Activated T-helper 1 cell treated with anti-CD3 and anti-CD28 coated beads, Interleukin-12 subunit alpha, Interleukin-12 subunit beta, Interleukin-2, Interleukin-4 antibody, amounts not matched to agents 30 ng/mL and 10 ng/mL and 1 ng/mL, durations not matched to agents 14 hours and 24 hours and 36 hours (primary cell): ENCODE measurements around the gene NFKBIA. TPM values are rescaled to one million over a fixed set of nuclear protein-coding genes. Genes with fewer than 3 reads are reported as not detected.
A peak's percentile ranks its signal among the peaks of the same experiment; 100 is the strongest.
"Not testable (repeated sequence)": the region's sequence is repeated elsewhere in the genome, so short reads cannot be mapped to it uniquely, and the experiment has no call there.

Source experiments
- DNase-seq: peaks from one replicate; pipeline ENCODE4 v3.0.0; 2021; ENCODE audit warnings: low spot score
- H3K27ac Mint-ChIP-seq: one replicate; pipeline ENCODE4 v1.8.0; 2021; ENCODE audit warnings: mild to moderate bottlenecking, mixed read lengths
- H3K27me3 Mint-ChIP-seq: one replicate; pipeline ENCODE4 v1.8.0; 2022; ENCODE audit warnings: mild to moderate bottlenecking, moderate library complexity, mixed read lengths; ENCODE audit not compliant: insufficient read depth
- H3K36me3 Mint-ChIP-seq: one replicate; pipeline ENCODE4 v1.8.0; 2021; ENCODE audit warnings: low read depth, mixed read lengths
- H3K4me1 Mint-ChIP-seq: one replicate; pipeline ENCODE4 v1.8.0; 2021; ENCODE audit warnings: low read depth, mixed read lengths
- H3K4me3 Mint-ChIP-seq: one replicate; pipeline ENCODE4 v1.8.0; 2021; ENCODE audit warnings: mild to moderate bottlenecking, moderate library complexity, mixed read lengths
- H3K9me3 Mint-ChIP-seq: one replicate; pipeline ENCODE4 v1.8.0; 2021; ENCODE audit warnings: mixed read lengths
- intact Hi-C: fragments of 100-400 bp; cut with micrococcal nuclease; formaldehyde crosslinking; loops from one replicate; pipeline ENCODE4 v1.15.1; 2024
- total RNA-seq: library from RNA; stranded (reverse); gene quantifications from 2 replicates; pipeline ENCODE4 v1.2.3, GENCODE V29; 2022

NFKBIA gene
- total RNA-seq, 1 donor from 2014 or later: 599 TPM

DNA sequence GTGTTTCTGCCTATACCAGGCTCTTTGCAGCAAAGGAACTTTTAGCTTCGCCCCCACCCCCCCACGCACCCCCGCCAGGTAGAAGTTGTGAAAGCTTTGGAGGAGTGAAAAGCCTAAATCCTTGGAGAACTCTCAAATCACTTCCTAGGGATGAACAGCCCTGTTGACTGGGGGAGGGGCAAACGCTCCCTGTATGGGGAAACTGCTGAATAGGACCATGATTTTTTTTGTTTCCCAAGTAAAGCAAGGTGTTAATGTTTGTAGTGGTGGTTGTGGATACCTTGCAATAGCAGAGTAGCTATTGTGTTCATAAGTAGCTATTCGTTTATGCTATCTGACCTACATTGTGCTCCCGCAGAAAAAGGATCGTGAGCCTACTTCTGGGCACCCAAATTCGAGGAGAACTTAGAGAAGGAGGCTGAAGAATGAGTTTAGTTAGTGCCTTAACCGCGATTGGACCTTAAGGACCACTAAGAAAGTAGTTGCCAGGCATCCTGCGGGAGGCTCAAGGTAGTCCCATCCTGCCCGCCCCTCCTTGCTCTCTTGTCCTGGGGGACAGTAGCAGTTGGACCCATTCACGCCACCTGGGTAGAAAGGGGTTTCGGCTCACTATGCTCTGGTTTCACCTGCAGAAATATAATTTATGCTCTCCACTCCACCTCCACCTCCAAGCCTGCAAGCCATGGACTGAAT, 901 bp upstream of the NFKBIA start:
- Mint-ChIP-seq H3K4me3 (peak overlapping the region; percentile 96), H3K36me3 (peaks cover 33% of the 10 kb centered on the region), H3K27ac (peak overlapping the region; percentile 98), H3K4me1 (peaks cover 37% of the 10 kb centered on the region), H3K9me3 (no peaks in the 10 kb centered on the region), H3K27me3 (no peaks in the 10 kb centered on the region)
- intact Hi-C loops: loop anchor here (1.0 to 2.0 kb wide), 3 partner anchors 49 to 533 kb away; partner anchors contain the start of gene FAM177A1
- DNase-seq: no peak

DNA sequence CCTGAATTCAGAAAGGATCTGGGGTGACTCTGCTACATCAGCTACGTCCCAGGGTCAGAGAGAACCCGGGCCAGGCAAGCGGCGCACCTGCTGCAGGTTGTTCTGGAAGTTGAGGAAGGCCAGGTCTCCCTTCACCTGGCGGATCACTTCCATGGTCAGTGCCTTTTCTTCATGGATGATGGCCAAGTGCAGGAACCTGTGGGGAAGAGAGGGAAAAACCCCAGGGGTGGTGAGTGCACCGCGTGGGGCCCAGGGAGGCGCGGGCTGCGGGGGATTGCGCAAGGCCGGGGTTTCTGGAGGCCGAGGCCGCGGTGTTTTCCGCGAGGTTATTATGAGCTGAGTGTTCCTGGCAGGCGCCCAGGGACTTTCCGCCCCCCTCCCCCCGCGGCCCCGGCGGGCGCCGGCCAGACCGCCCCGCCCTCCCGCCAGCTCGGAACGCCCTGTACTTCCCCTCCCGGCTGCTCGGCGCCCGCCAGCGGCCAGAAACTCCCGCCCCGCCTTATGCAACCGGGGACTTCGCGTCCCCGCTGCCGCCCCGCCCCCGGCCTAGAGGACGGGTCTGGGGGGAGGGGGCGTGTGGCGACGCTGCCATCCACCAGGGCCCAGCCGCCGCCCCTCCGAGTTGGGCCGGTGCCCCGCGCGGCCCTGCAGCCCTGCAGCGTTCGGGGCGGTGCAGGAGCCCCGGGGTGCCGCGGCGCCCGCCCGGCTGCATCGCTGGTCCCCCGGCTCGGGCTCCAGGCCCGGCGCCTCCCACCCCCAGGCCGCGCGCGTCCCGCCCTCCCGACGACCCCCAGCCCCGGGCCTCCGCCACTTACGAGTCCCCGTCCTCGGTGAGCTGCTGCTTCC, 723 bp downstream of the NFKBIA start:
- DNase-seq: peak; percentile 90
- H3K27ac Mint-ChIP-seq: peak overlapping the region; percentile 99
- no peaks in the 10 kb centered on the region for H3K27me3 Mint-ChIP-seq
- peaks cover 45% of the 10 kb centered on the region for H3K4me1 Mint-ChIP-seq
- no peaks in the 10 kb centered on the region for H3K9me3 Mint-ChIP-seq
- intact Hi-C loops: loop anchor here (1.0 to 2.0 kb wide), 11 partner anchors 12 to 531 kb away; partner anchors contain the start of genes FAM177A1, PRORP, PSMA6 and SRP54
- peaks cover 45% of the 10 kb centered on the region for H3K36me3 Mint-ChIP-seq
- peak overlapping the region; percentile 100 for H3K4me3 Mint-ChIP-seq

DNA sequence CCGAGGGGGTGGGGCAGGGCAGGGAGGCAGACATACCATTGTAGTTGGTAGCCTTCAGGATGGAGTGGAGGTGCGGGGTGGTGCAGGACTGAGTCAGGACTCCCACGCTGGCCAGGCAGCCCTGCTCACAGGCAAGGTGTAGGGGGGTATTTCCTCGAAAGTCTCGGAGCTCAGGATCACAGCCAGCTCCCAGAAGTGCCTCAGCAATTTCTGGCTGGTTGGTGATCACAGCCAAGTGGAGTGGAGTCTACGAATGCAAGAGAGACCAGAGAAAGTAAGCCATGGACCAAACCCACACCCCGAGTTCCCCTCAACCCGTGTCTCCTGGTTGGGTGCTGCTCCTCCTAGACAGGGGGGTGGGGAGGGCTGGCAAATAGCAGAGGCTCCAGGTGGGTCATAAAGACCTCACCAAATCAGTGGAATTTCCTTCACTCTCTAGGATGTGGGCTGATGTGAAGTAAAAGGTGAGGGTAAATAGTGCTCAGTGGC, 1.4 kb downstream of the NFKBIA start:
- H3K4me1 Mint-ChIP-seq: peaks cover 50% of the 10 kb centered on the region
- H3K36me3 Mint-ChIP-seq: peaks cover 47% of the 10 kb centered on the region
- H3K9me3 Mint-ChIP-seq: no peaks in the 10 kb centered on the region
- peak overlapping the region; percentile 100 for H3K4me3 Mint-ChIP-seq
- DNase-seq: no peak
- intact Hi-C loops: no loop called here
- H3K27ac Mint-ChIP-seq: peak overlapping the region; percentile 99
- H3K27me3 Mint-ChIP-seq: no peaks in the 10 kb centered on the region

DNA sequence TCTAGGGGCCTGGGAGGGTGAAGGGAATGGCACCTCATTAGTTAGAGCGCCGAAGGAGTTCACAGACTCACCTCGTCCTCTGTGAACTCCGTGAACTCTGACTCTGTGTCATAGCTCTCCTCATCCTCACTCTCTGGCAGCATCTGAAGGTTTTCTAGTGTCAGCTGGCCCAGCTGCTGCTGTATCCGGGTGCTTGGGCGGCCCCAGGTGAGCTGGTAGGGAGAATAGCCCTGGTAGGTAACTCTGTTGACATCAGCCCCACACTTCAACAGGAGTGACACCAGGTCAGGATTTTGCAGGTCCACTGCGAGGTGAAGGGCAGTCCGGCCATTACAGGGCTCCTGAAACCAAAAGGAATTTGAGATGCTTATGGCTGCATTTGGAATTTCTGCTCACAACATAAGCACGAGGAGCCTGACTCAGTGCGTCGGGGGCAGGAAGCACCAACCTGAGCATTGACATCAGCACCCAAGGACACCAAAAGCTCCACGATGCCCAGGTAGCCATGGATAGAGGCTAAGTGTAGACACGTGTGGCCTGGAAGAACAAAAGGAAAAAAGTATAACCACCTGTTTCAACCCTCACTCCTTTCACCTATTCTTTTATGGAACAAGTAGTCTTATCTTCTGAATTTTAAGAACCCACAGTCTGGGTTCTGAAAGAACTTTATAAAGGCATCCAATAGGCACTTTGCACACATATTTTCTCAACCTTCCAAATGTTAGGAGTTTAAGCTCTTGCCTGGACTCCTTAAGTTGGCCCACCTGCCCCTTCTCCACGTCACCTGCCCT, 2.0 kb downstream of the NFKBIA start:
- Mint-ChIP-seq H3K36me3 (peaks cover 50% of the 10 kb centered on the region), H3K27me3 (no peaks in the 10 kb centered on the region), H3K4me3 (peak overlapping the region; percentile 100), H3K27ac (peak overlapping the region; percentile 99), H3K4me1 (peaks cover 55% of the 10 kb centered on the region), H3K9me3 (no peaks in the 10 kb centered on the region)
- DNase-seq: no peak
- intact Hi-C loops: no loop called here

DNA sequence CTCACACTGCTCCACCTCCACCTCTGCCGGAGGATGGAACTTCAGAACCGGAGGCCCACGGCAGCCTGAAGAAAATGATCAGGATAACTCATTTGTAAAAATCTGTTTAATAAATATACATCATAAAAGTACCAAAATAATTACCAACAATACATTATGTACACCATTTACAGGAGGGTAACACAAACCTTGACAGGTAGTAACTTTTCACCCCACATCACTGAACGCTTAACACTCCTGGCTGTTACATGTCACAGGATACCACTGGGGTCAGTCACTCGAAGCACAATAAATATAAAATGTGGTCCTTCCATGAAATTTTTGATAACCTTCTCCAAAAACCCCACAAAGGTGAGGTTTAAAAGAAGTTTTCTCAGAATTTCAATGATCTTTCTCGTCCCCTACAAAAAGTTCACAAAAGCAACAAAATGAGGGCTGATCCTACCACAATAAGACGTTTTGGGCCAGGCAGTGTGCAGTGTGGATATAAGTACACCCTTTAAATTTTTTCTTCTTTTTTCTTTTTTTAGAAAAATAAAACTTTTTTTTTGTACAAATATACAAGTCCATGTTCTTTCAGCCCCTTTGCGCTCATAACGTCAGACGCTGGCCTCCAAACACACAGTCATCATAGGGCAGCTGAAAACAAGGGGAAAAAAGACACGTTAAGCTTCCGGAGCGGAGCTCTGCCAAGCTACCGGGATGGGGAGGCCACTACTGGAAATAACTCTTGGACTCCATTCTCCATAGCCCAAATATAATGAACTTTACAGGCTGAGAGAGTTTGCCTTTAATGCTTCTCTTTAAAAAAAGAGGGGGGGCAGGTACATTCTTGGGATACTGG, 2.9 kb downstream of the NFKBIA start:
- H3K4me3 Mint-ChIP-seq: peak overlapping the region; percentile 100
- H3K27ac Mint-ChIP-seq: peak overlapping the region; percentile 99
- H3K9me3 Mint-ChIP-seq: no peaks in the 10 kb centered on the region
- H3K27me3 Mint-ChIP-seq: no peaks in the 10 kb centered on the region
- intact Hi-C loops: loop anchor here (1.0 kb wide), 1 partner anchor 36 kb away; no protein-coding TSS in a partner anchor
- peaks cover 50% of the 10 kb centered on the region for H3K4me1 Mint-ChIP-seq
- DNase-seq: no peak
- H3K36me3 Mint-ChIP-seq: peaks cover 51% of the 10 kb centered on the region

DNA sequence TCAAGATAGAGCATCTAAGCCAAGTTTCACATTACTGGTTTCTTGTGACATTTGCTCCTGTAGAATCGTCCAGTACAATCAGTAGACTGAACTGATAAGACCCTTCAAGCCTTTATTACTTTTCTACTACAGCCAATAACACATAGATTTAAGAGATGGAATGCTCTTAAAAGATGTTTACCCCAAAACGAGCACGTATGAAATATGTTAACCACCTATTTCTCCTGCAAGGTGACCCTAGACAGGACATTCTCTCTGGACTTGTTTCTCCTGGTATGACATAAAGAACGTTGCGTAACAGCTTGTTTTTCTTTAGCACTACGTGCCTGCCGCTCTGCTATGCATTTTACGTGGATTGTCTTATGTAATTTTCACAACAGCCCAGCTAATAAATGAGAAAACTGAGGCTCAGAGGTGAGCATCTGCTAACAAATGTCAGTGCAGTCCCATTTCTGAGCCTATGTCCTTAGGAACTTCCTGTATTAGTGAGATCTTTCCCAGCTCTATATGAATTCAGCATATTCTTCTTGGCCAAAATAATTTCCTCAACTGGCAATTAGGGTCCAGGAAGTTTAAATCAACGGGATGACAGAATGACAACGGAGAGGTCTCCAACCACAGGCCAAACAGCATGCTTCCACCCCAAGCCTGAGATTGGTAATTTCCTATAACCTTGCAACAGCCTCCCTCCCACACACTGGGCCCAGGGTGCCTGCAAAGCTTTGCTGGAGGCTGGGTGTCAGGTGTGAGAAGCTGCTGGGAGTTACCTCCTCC, 3.7 kb downstream of the NFKBIA start:
- Mint-ChIP-seq H3K27me3 (no peaks in the 10 kb centered on the region), H3K27ac (peak overlapping the region; percentile 99), H3K36me3 (peaks cover 51% of the 10 kb centered on the region), H3K4me3 (peak overlapping the region; percentile 100), H3K9me3 (no peaks in the 10 kb centered on the region), H3K4me1 (peaks cover 42% of the 10 kb centered on the region)
- no peak for DNase-seq
- intact Hi-C loops: loop anchor here (1.0 kb wide), 1 partner anchor 36 kb away; no protein-coding TSS in a partner anchor

DNA sequence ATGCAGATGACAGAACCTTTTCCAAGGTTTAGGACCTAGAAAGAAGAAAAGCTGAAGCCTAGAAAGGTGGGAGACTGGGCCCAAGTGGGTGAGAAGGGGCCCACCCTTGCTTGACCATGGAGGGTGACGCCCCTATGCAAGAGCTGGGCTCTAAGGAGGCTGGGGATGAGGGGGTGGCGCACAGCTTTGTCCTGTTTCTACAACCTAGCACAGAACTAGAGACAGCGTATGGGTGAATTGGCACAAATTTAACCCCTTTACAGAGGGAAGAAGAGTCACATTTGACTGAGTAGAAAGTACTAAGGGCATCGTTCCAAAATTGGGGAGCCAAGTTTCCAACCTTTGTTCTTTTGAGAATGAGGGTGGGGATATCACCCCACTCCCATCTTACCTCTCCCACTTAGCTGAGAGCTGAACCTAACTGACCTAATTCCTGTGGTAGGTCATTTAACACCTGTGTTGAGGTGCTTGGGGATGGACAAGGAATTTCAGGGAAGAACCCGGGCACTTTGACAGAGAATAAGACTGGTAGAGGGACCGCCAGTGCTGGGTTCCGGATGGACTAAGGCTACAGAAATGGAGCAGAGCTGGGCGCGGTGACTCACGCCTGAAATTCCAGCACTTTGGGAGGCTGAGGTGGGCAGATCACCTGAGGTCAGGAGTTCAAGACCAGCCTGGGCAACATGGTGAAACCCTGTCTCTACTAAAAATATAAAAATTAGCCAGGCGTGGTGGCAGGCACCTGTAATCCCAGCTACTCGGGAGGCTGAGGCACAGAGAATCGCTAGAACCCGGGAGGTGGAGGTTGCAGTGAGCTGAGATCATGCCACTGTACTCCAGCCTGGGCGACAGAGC, 5.2 kb downstream of the NFKBIA start:
- Mint-ChIP-seq H3K4me3 (peak overlapping the region; percentile 100), H3K27me3 (no peaks in the 10 kb centered on the region)

DNA sequence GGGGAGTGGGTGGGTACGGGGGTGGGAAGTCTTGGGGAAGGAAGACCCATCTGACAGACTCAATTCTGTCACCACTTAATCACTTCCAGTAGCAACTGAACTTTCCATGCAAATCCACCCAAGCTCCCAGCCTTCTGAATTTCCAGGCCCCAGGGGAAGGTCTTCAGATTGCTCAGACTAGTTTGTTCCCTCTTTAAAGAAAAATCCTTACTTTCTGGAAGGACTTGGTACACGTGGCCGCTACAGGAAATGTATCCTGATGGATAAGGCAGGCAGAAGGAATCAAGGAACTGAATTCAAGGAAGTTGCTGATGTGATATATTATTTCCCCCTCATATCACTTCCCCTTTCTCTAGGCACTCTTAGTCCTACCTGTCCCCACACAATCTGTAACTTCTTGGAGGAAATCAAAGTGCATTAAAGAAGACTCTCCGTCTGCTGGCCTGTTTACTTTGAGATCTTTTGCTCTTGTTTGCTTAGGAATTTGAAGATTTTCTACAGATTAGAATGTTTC, 6.4 kb downstream of the NFKBIA start:
- intact Hi-C loops: no loop called here
- H3K9me3 Mint-ChIP-seq: no peaks in the 10 kb centered on the region
- peak overlapping the region; percentile 46 for H3K4me3 Mint-ChIP-seq

More for the DNA sequence above, 5.2 kb downstream of the NFKBIA start:
- H3K9me3 Mint-ChIP-seq: no peaks in the 10 kb centered on the region
- intact Hi-C loops: no loop called here
- peaks cover 41% of the 10 kb centered on the region for H3K4me1 Mint-ChIP-seq
- peak overlapping the region; percentile 71 for H3K27ac Mint-ChIP-seq
- DNase-seq: no peak
- peaks cover 51% of the 10 kb centered on the region for H3K36me3 Mint-ChIP-seq

DNA sequence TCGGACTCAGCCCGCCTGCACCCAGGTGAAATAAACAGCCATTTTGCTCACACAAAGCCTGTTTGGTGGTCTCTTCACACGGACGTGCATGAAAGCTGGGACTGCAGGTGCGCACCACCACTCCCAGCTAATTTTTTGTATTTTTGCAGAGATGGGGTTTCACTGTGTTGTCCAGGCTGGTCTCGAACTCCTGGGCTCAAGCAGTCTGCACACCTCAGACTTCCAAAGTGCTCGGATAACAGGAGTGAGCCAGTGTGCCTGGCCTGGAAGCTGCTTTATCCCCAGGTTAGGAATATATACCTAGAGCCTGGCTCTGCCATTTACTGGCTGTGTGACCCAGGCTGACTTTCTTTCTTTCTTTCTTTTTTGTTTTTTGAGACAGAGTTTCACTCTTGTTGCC, 7.9 kb downstream of the NFKBIA start:
- H3K9me3 Mint-ChIP-seq, intact Hi-C loops, H3K27me3 Mint-ChIP-seq, DNase-seq, H3K4me3 Mint-ChIP-seq: not testable (repeated sequence)
- peaks cover 32% of the 10 kb centered on the region for H3K36me3 Mint-ChIP-seq
- H3K27ac Mint-ChIP-seq: peak overlapping the region; percentile 34
- peaks cover 36% of the 10 kb centered on the region for H3K4me1 Mint-ChIP-seq

More for the DNA sequence above, 6.4 kb downstream of the NFKBIA start:
- Mint-ChIP-seq H3K4me1 (peaks cover 40% of the 10 kb centered on the region), H3K36me3 (peaks cover 47% of the 10 kb centered on the region), H3K27ac (peak overlapping the region; percentile 86), H3K27me3 (no peaks in the 10 kb centered on the region)
- no peak for DNase-seq

DNA sequence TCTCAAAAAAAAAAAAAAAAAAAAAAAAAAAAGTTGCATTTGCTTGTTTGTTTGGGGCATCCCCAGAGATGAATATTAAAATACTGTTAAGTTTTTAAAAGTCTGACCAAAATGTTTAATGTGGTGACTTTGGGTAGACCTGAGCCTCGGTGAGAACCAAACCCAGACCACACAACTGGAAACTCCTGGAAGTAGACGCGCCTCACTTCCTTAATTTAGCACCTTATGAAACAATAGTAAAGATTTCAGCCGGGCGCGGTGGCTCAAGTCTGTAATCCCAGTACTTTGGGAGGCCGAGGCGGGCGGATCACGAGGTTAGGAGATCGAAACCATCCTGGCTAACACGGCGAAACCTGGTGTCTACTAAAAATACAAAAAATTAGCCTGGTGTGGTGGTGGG, 9.3 kb downstream of the NFKBIA start:
- intact Hi-C loops: no loop called here
- peaks cover 18% of the 10 kb centered on the region for H3K36me3 Mint-ChIP-seq
- peaks cover 25% of the 10 kb centered on the region for H3K4me1 Mint-ChIP-seq
- H3K4me3 Mint-ChIP-seq: no peak overlapping the region
- no peaks in the 10 kb centered on the region for H3K27me3 Mint-ChIP-seq
- no peak for DNase-seq
- H3K27ac Mint-ChIP-seq: no peak overlapping the region
- H3K9me3 Mint-ChIP-seq: no peaks in the 10 kb centered on the region
